ENCODE measurements around the gene PPP1CA. TPM values are rescaled to one million over a fixed set of nuclear protein-coding genes. Genes with fewer than 3 reads are reported as not detected.

The PPP1CA gene
- total RNA-seq, 1 donor: 129 TPM

DNA sequence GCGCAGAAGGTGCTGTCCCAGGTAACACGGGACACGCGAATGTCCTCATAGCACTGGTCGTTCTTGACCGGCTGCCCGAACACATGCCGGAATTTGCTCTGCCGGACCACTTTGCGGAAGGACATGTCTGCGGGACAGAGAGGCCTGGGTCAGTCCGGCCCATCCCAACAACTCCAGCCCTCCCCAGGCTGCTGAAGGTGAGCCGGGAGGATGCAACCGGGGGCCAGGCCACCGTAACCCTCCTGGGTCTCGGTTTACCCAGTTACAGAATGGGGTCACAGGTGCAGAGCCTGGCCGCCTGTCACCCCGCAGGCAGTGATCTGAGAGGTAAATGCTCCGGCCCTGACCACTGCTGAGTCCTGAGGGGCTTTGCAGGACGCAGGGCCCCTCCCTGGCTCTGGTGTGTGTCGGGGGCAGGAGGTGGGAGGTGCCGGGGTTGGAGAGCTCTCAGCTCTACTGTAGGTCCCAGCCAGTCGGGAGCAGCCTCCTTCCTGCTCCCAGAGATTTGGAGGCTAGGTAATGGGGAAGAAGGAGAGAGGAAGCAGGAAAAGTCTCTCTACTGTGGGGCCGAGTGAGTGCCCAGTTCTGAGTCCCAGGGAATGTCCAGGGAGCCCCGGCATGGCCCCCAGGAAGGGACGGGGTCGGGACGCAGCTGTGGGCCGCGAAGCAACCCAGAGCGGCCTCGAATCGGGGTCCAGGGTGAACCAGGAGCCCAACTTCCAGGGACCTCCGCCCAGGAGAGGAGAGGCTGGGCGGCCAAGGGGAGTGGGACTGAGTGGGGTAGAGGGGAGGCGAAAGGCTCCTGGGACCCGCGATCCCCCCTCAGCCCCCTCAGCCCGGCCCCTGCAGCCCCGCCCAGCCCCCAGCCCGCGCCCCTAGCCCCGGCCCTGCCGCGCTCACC, 41.1 kb upstream of the PPP1CA start:
- DNase-seq (ENCODE audit: low read depth): no peak
- no peak for TF ChIP-seq CTCF (IDR thresholded peaks at IDR 0.05; ENCODE audit: insufficient read depth, low read length)
- peak overlapping the region; percentile 89 for H3K4me3 ChIP-seq (ENCODE audit: low read depth, low read length)

- H3K4me3 ChIP-seq (ENCODE audit: low read depth, low read length): peak overlapping the region; percentile 89
- no peak for DNase-seq (ENCODE audit: low read depth)
- TF ChIP-seq CTCF (IDR thresholded peaks at IDR 0.05; ENCODE audit: insufficient read depth, low read length): no peak
Observed at GRCh38 chr11:67441731-67442351, 40.2 kb upstream of the PPP1CA start.

DNA sequence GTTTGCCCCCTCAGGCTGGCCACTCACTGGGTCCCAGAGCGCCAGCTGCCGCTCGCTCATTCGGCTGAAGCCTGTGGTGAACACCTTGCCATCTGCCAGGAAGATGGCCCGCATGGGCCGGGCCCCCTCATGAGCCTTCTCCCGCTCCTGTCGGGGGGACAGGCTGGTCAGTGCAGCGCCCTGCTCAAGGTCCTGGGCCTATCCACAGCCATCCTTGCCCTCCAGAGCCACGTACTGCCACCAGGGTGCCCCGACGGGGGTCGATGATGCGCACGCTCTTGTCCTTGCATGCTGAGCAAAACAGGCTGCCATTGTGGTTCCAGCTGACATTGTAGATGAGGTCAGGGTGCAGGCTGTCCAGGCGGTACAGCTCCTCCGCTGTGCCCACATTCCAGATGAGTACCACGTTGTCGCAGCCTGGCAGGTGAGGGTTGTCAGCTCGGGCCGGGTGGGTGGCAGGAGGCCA, 39.5 kb upstream of the PPP1CA start:
- H3K4me3 ChIP-seq (ENCODE audit: low read depth, low read length): no peak overlapping the region
- no peak for TF ChIP-seq CTCF (IDR thresholded peaks at IDR 0.05; ENCODE audit: insufficient read depth, low read length)
- DNase-seq (ENCODE audit: low read depth): no peak

- no peak overlapping the region for H3K4me3 ChIP-seq (ENCODE audit: low read depth, low read length)
- DNase-seq (ENCODE audit: low read depth): no peak
- no peak for TF ChIP-seq CTCF (IDR thresholded peaks at IDR 0.05; ENCODE audit: insufficient read depth, low read length)
Observed at GRCh38 chr11:67440229-67441097, 38.8 kb upstream of the PPP1CA start.

GRCh38 chr11:67439321-67440228, 37.9 kb upstream of the PPP1CA start:
- DNase-seq (ENCODE audit: low read depth): no peak
- no peak overlapping the region for H3K4me3 ChIP-seq (ENCODE audit: low read depth, low read length)
- peak; percentile 15 for TF ChIP-seq CTCF (IDR thresholded peaks at IDR 0.05; ENCODE audit: insufficient read depth, low read length)

All from fibroblast of the aortic adventitia (primary cell).